Dedifferentiated amniotic fluid mesenchymal stem cell (primary cell): ENCODE results near the gene AHRR.
"Not testable (repeated sequence)": the region's sequence is repeated elsewhere in the genome, so short reads cannot be mapped to it uniquely, and the experiment has no call there.

ENCODE experiments used
- DNase-seq: peaks from one replicate; pipeline ENCODE4 v3.0.0-alpha.2; 2016; ENCODE audit errors: extremely low spot score

Gene AHRR

GRCh38 chr5:474840-475661 is 153.5 kb downstream of the AHRR start:
- no peak for DNase-seq

- no peak for DNase-seq
Observed at GRCh38 chr5:475704-476101, 154.2 kb downstream of the AHRR start.

- no peak for DNase-seq
Observed at GRCh38 chr5:476102-476813, 154.7 kb downstream of the AHRR start.

GRCh38 chr5:476814-477175 is 155.3 kb downstream of the AHRR start:
- DNase-seq, result no peak

- DNase-seq, result no peak
Observed at GRCh38 chr5:477247-477646, 155.7 kb downstream of the AHRR start.

GRCh38 chr5:477871-478270 is 156.4 kb downstream of the AHRR start:
- DNase-seq, result no peak

- DNase-seq, result no peak
Observed at GRCh38 chr5:478369-478981, 157.0 kb downstream of the AHRR start.

GRCh38 chr5:478982-479535 is 157.5 kb downstream of the AHRR start:
- DNase-seq, result no peak

GRCh38 chr5:479566-480319 is 158.2 kb downstream of the AHRR start:
- no peak for DNase-seq

- DNase-seq, result no peak
Observed at GRCh38 chr5:481347-481746, 159.8 kb downstream of the AHRR start.

- DNase-seq, result no peak
Observed at GRCh38 chr5:482021-482420, 160.5 kb downstream of the AHRR start.

GRCh38 chr5:482506-482905 is 161.0 kb downstream of the AHRR start:
- DNase-seq, result no peak

GRCh38 chr5:483011-483410 is 161.5 kb downstream of the AHRR start:
- DNase-seq, result no peak

- DNase-seq, result no peak
Observed at GRCh38 chr5:483434-484140, 162.1 kb downstream of the AHRR start.

GRCh38 chr5:484556-484955 is 163.0 kb downstream of the AHRR start:
- DNase-seq, result no peak

- no peak for DNase-seq
Observed at GRCh38 chr5:485113-485945, 163.8 kb downstream of the AHRR start.

- no peak for DNase-seq
Observed at GRCh38 chr5:485946-486491, 164.5 kb downstream of the AHRR start.

- DNase-seq, result not testable (repeated sequence)
Observed at GRCh38 chr5:486597-486996, 165.1 kb downstream of the AHRR start.
